Raji (cell line): ENCODE data around the gene ACOT12.

ENCODE experiments used
- POLR2A ChIP-seq: IDR thresholded peaks from 2 replicates; pipeline ENCODE4 v1.6.1; 2011; ENCODE audit warnings: low read depth, low read length, control low read depth; ENCODE audit not compliant: insufficient read depth

Gene ACOT12

GRCh38 chr5:81315830-81316229, 78.1 kb downstream of the ACOT12 start:
- TF ChIP-seq POLR2A = no peak

- no peak for TF ChIP-seq POLR2A
Observed at GRCh38 chr5:81315336-81315735, 78.6 kb downstream of the ACOT12 start.

GRCh38 chr5:81314581-81314980, 79.4 kb downstream of the ACOT12 start:
- TF ChIP-seq POLR2A = no peak

GRCh38 chr5:81313686-81314085, 80.2 kb downstream of the ACOT12 start:
- TF ChIP-seq POLR2A = no peak

GRCh38 chr5:81313278-81313677, 80.7 kb downstream of the ACOT12 start:
- TF ChIP-seq POLR2A = no peak

- no peak for TF ChIP-seq POLR2A
Observed at GRCh38 chr5:81310402-81311063, 83.4 kb downstream of the ACOT12 start.

- TF ChIP-seq POLR2A = no peak
Observed at GRCh38 chr5:81308836-81309235, 85.1 kb downstream of the ACOT12 start.

GRCh38 chr5:81305785-81306184, 88.1 kb downstream of the ACOT12 start:
- no peak for TF ChIP-seq POLR2A

GRCh38 chr5:81303563-81303962, 90.4 kb downstream of the ACOT12 start:
- TF ChIP-seq POLR2A = no peak

- no peak for TF ChIP-seq POLR2A
Observed at GRCh38 chr5:81302596-81302995, 91.3 kb downstream of the ACOT12 start.

GRCh38 chr5:81301271-81302015, 92.5 kb downstream of the ACOT12 start, which contains the start of gene ZCCHC9:
TSS of gene ZCCHC9 (plus strand) at chr5:81301587. CDS start at chr5:81304758, 3,171 bp downstream.
- TF ChIP-seq POLR2A = peak; percentile 97

- TF ChIP-seq POLR2A = no peak
Observed at GRCh38 chr5:81300921-81301270, 93.0 kb downstream of the ACOT12 start.

- TF ChIP-seq POLR2A = no peak
Observed at GRCh38 chr5:81297531-81297930, 96.4 kb downstream of the ACOT12 start.

- no peak for TF ChIP-seq POLR2A
Observed at GRCh38 chr5:81292130-81292529, 101.8 kb downstream of the ACOT12 start.

GRCh38 chr5:81290146-81290545, 103.8 kb downstream of the ACOT12 start:
- TF ChIP-seq POLR2A = no peak

GRCh38 chr5:81288021-81288433, 105.9 kb downstream of the ACOT12 start:
- no peak for TF ChIP-seq POLR2A

GRCh38 chr5:81286059-81286617, 107.8 kb downstream of the ACOT12 start:
- no peak for TF ChIP-seq POLR2A

GRCh38 chr5:81283976-81284375, 110.0 kb downstream of the ACOT12 start:
- TF ChIP-seq POLR2A = no peak
